Natural killer cell (primary cell): Measurements from ENCODE around the gene ACTRT2. TPM values are rescaled to one million over a fixed set of nuclear protein-coding genes. Genes with fewer than 3 reads are reported as not detected.

ENCODE experiments used
- ATAC-seq, 3 donors: fragments of 150-1000 bp in 2 of 3; fragments of 200-7000 bp in 1 of 3; cut with Tn5 transposase; 1 replicate in 1 of 3; 2 replicates in 2 of 3; pipeline ENCODE4 v1.10.0; 2021; ENCODE audit warnings: mild to moderate bottlenecking in 2 of 3, moderate library complexity in 2 of 3
- DNase-seq, 2 donors: peaks; one replicate each; pipeline versions ENCODE4 v3.0.0 to v3.0.0-alpha.2; 2013 to 2021; ENCODE audit warnings: mixed read lengths in 1 of 2
- H3K27ac ChIP-seq: one replicate; pipeline ENCODE4 v1.5.1; 2013; ENCODE audit warnings: mild to moderate bottlenecking, low read length
- H3K27me3 ChIP-seq: one replicate; pipeline ENCODE4 v1.6.1; 2013; ENCODE audit warnings: low read length; ENCODE audit not compliant: control insufficient read depth, insufficient read depth
- H3K36me3 ChIP-seq: one replicate; pipeline ENCODE4 v1.6.1; 2013; ENCODE audit warnings: low read length; ENCODE audit not compliant: control insufficient read depth, insufficient read depth
- H3K4me1 ChIP-seq: one replicate; pipeline ENCODE4 v1.6.1; 2013; ENCODE audit warnings: low read length; ENCODE audit not compliant: control insufficient read depth, insufficient read depth
- H3K4me3 ChIP-seq: one replicate; pipeline ENCODE4 v1.5.1; 2013; ENCODE audit warnings: low read length
- H3K9me3 ChIP-seq: one replicate; pipeline ENCODE4 v1.6.1; 2013; ENCODE audit warnings: low read length; ENCODE audit not compliant: control insufficient read depth, insufficient read depth
- H3K27ac Mint-ChIP-seq, 2 donors: one replicate each; pipeline ENCODE4 v1.8.0; 2022; ENCODE audit warnings: mild to moderate bottlenecking in 2 of 2, mixed read lengths in 2 of 2, moderate library complexity in 1 of 2
- H3K27me3 Mint-ChIP-seq, 2 donors: one replicate each; pipeline ENCODE4 v1.8.0; 2022; ENCODE audit warnings: low read depth in 2 of 2, mixed read lengths in 2 of 2
- H3K36me3 Mint-ChIP-seq: one replicate; pipeline ENCODE4 v1.8.0; 2022; ENCODE audit warnings: mixed read lengths
- H3K4me1 Mint-ChIP-seq, 2 donors: one replicate each; pipeline ENCODE4 v1.8.0; 2022; ENCODE audit warnings: mixed read lengths in 2 of 2
- H3K4me3 Mint-ChIP-seq: one replicate; pipeline ENCODE4 v1.8.0; 2022; ENCODE audit warnings: mild to moderate bottlenecking, moderate library complexity, mixed read lengths
- H3K9me3 Mint-ChIP-seq, 2 donors: one replicate each; pipeline ENCODE4 v1.8.0; 2022; ENCODE audit warnings: mixed read lengths in 2 of 2
- CTCF ChIP-seq: fragments of 200-600 bp; IDR thresholded peaks from one replicate; pipeline ENCODE4 v1.8.0; 2022; ENCODE audit warnings: antibody characterized with exemption
- WGBS: methylation state at CpG from one replicate; pipeline ENCODE4 v1.1.7; 2013; ENCODE audit warnings: missing lambda C conversion rate; ENCODE audit not compliant: insufficient coverage; 5-methylcytosine and 5-hydroxymethylcytosine counted together
- intact Hi-C: fragments of 100-400 bp; cut with micrococcal nuclease; formaldehyde crosslinking; loops from one replicate; pipeline ENCODE4 v1.14.2; 2022
- total RNA-seq, 4 donors: library from RNA; stranded (reverse); fragments of 120-200 nt in 1 of 4; gene quantifications; one replicate each; pipeline versions ENCODE4 v1.2.3 to v1.2.4, GENCODE V29; 2013 to 2022

Gene ACTRT2
- total RNA-seq, 3 donors from 2014 or later (not counting 1 experiment from before 2014, with no cell fraction given), result not detected

- H3K9me3 ChIP-seq, result no peaks in the 10 kb centered on the region
- no peaks in the 10 kb centered on the region for H3K27me3 ChIP-seq
- TF ChIP-seq CTCF, result no peak
- Mint-ChIP-seq H3K27me3 (no peaks in the 10 kb centered on the region), H3K27ac (no peak overlapping the region), H3K36me3 (no peaks in the 10 kb centered on the region), H3K9me3 (no peaks in the 10 kb centered on the region), H3K4me1 (no peaks in the 10 kb centered on the region), H3K4me3 (no peak overlapping the region)
- H3K4me3 ChIP-seq, result no peak overlapping the region
- no peak overlapping the region for H3K27ac ChIP-seq
- H3K36me3 ChIP-seq, result no peaks in the 10 kb centered on the region
- 92% methylated on average over 28 of the region's 28 CpGs for WGBS
- H3K4me1 ChIP-seq, result no peaks in the 10 kb centered on the region
- intact Hi-C loops, result no loop called here
- DNase-seq, result no peak
- ATAC-seq, result no peak
These were observed 634 bp downstream of the ACTRT2 start for GRCh38 chr1:3021801-3022401.

- no peak overlapping the region for H3K4me3 Mint-ChIP-seq
- no peaks in the 10 kb centered on the region for H3K9me3 Mint-ChIP-seq
- no peak for ATAC-seq
- Histone ChIP-seq H3K9me3 (no peaks in the 10 kb centered on the region), H3K27me3 (no peaks in the 10 kb centered on the region), H3K4me3 (no peak overlapping the region), H3K4me1 (no peaks in the 10 kb centered on the region), H3K27ac (no peak overlapping the region), H3K36me3 (no peaks in the 10 kb centered on the region)
- no peak overlapping the region for H3K27ac Mint-ChIP-seq
- 91% methylated on average over 18 of the region's 18 CpGs for WGBS
- no peak for TF ChIP-seq CTCF
- H3K36me3 Mint-ChIP-seq, result no peaks in the 10 kb centered on the region
- no peaks in the 10 kb centered on the region for H3K27me3 Mint-ChIP-seq
- no peak for DNase-seq
- no peaks in the 10 kb centered on the region for H3K4me1 Mint-ChIP-seq
- intact Hi-C loops, result no loop called here
These were observed 1.3 kb downstream of the ACTRT2 start for GRCh38 chr1:3022511-3022973.

GRCh38 chr1:3022976-3023375, 1.7 kb downstream of the ACTRT2 start:
- H3K4me1 ChIP-seq, result no peaks in the 10 kb centered on the region
- Mint-ChIP-seq H3K36me3 (no peaks in the 10 kb centered on the region), H3K9me3 (no peaks in the 10 kb centered on the region), H3K4me3 (no peak overlapping the region), H3K27me3 (no peaks in the 10 kb centered on the region), H3K27ac (no peak overlapping the region), H3K4me1 (no peaks in the 10 kb centered on the region)
- no peak for ATAC-seq
- no peak for TF ChIP-seq CTCF
- intact Hi-C loops, result no loop called here
- no peaks in the 10 kb centered on the region for H3K27me3 ChIP-seq
- H3K4me3 ChIP-seq, result no peak overlapping the region
- H3K36me3 ChIP-seq, result no peaks in the 10 kb centered on the region
- 82% methylated on average over 14 of the region's 14 CpGs for WGBS
- no peak for DNase-seq
- H3K27ac ChIP-seq, result no peak overlapping the region
- H3K9me3 ChIP-seq, result no peaks in the 10 kb centered on the region

- ATAC-seq (no peak), DNase-seq (no peak)
- no peak overlapping the region for H3K4me3 Mint-ChIP-seq
- no peak for TF ChIP-seq CTCF
- no peaks in the 10 kb centered on the region for H3K36me3 Mint-ChIP-seq
- Histone ChIP-seq H3K27me3 (no peaks in the 10 kb centered on the region), H3K4me3 (no peak overlapping the region), H3K36me3 (no peaks in the 10 kb centered on the region), H3K4me1 (no peaks in the 10 kb centered on the region), H3K27ac (no peak overlapping the region), H3K9me3 (no peaks in the 10 kb centered on the region)
- 78% methylated on average over 9 of the region's 9 CpGs for WGBS
- H3K4me1 Mint-ChIP-seq, result no peaks in the 10 kb centered on the region
- no peak overlapping the region for H3K27ac Mint-ChIP-seq
- H3K27me3 Mint-ChIP-seq, result no peaks in the 10 kb centered on the region
- intact Hi-C loops, result no loop called here
- H3K9me3 Mint-ChIP-seq, result no peaks in the 10 kb centered on the region
These were observed 2.8 kb downstream of the ACTRT2 start for GRCh38 chr1:3024019-3024418.
